Measurements from ENCODE around the gene TEKT1.
A peak's percentile ranks its signal among the peaks of the same experiment; 100 is the strongest.
"Not testable (repeated sequence)": the region's sequence is repeated elsewhere in the genome, so short reads cannot be mapped to it uniquely, and the experiment has no call there.

Gene TEKT1

GRCh38 chr17:6831661-6832263 lies at the start of gene TEKT1:
TSS of gene TEKT1 (minus strand) at chr17:6831729. CDS start at chr17:6830376, 1,353 bp downstream.
- DNase-seq (ENCODE audit: insufficient read length, low spot score), result peak; percentile 18
- TF ChIP-seq CTCF (IDR thresholded peaks at IDR 0.05; ENCODE audit: insufficient read depth, missing control alignments), result no peak

GRCh38 chr17:6879221-6879975 lies 47.9 kb upstream of the TEKT1 start:
- FAIRE-seq; DNase-seq (ENCODE audit: insufficient read length, low spot score): not testable (repeated sequence)

More at GRCh38 chr17:6831661-6832263, at the start of gene TEKT1:
- no peak for FAIRE-seq

- FAIRE-seq; DNase-seq (ENCODE audit: insufficient read length, low spot score): not testable (repeated sequence)
Measured at GRCh38 chr17:6875276-6875675, 43.7 kb upstream of the TEKT1 start.

GRCh38 chr17:6872936-6873335 lies 41.4 kb upstream of the TEKT1 start:
- no peak for TF ChIP-seq CTCF (IDR thresholded peaks at IDR 0.05; ENCODE audit: insufficient read depth, missing control alignments)
- DNase-seq (ENCODE audit: insufficient read length, low spot score), result no peak
- no peak for FAIRE-seq

GRCh38 chr17:6870841-6871240 lies 39.3 kb upstream of the TEKT1 start:
- no peak for DNase-seq (ENCODE audit: insufficient read length, low spot score)
- no peak for FAIRE-seq
- TF ChIP-seq CTCF (IDR thresholded peaks at IDR 0.05; ENCODE audit: insufficient read depth, missing control alignments), result no peak

- no peak for TF ChIP-seq CTCF (IDR thresholded peaks at IDR 0.05; ENCODE audit: insufficient read depth, missing control alignments)
- FAIRE-seq, result no peak
- DNase-seq (ENCODE audit: insufficient read length, low spot score), result no peak
Measured at GRCh38 chr17:6868582-6868981, 37.1 kb upstream of the TEKT1 start.

GRCh38 chr17:6867849-6868248 lies 36.3 kb upstream of the TEKT1 start:
- FAIRE-seq (no peak), DNase-seq (ENCODE audit: insufficient read length, low spot score) (no peak)
- TF ChIP-seq CTCF (IDR thresholded peaks at IDR 0.05; ENCODE audit: insufficient read depth, missing control alignments), result no peak

- no peak for TF ChIP-seq CTCF (IDR thresholded peaks at IDR 0.05; ENCODE audit: insufficient read depth, missing control alignments)
- FAIRE-seq (no peak), DNase-seq (ENCODE audit: insufficient read length, low spot score) (no peak)
Measured at GRCh38 chr17:6862825-6863224, 31.3 kb upstream of the TEKT1 start.

Measured in D721Med (cell line).